GM13976 (cell line): Measurements from ENCODE around the gene SLC12A6.

Experiments
- DNase-seq: peaks from one replicate; pipeline ENCODE4 v3.0.0; 2012; ENCODE audit warnings: low spot score
- in situ Hi-C: fragments of 300-500 bp; cut with MboI; formaldehyde crosslinking; loops from one replicate; pipeline ENCODE4 v1.12.0; 2022; ENCODE audit warnings: low sequenced_read_pairs, mixed read lengths, inconsistent platforms; ENCODE audit not compliant: unreplicated experiment
- TF ChIP-seq, protein P1 (sequence below): IDR thresholded peaks from 2 replicates; pipeline ENCODE4 v1.5.1; 2012; ENCODE audit warnings: borderline replicate concordance, mild to moderate bottlenecking; ENCODE audit not compliant: insufficient read depth; ENCODE audit errors: extremely low read depth, missing control alignments, control extremely low read depth

The SLC12A6 gene

DNA sequence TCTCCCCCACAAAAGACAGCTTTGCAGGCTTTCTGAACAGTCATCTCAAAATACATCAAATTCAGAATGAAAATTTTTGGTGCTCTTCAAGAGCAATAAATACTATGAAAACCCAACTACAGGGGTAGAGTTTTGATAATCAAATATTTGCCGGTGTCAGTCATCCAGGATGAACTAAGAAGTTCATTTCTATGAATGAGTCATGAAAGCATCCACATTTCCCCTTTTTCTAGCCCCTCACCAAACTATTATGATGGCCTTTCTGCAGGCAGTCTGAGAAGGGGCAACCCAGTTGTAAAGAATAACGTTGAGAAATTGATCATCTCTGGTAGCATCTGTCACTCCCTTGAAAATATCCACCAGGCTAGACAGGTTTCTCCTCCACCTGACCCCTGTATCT lies 32.5 kb upstream of the SLC12A6 start:
- peak; percentile 22 for DNase-seq
- in situ Hi-C loops: loop anchor here (25.0 kb wide), 2 partner anchors 217 to 308 kb away; partner anchors contain the start of gene GOLGA8B
- TF ChIP-seq, protein P1, sequence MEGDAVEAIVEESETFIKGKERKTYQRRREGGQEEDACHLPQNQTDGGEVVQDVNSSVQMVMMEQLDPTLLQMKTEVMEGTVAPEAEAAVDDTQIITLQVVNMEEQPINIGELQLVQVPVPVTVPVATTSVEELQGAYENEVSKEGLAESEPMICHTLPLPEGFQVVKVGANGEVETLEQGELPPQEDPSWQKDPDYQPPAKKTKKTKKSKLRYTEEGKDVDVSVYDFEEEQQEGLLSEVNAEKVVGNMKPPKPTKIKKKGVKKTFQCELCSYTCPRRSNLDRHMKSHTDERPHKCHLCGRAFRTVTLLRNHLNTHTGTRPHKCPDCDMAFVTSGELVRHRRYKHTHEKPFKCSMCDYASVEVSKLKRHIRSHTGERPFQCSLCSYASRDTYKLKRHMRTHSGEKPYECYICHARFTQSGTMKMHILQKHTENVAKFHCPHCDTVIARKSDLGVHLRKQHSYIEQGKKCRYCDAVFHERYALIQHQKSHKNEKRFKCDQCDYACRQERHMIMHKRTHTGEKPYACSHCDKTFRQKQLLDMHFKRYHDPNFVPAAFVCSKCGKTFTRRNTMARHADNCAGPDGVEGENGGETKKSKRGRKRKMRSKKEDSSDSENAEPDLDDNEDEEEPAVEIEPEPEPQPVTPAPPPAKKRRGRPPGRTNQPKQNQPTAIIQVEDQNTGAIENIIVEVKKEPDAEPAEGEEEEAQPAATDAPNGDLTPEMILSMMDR: no peak

DNA sequence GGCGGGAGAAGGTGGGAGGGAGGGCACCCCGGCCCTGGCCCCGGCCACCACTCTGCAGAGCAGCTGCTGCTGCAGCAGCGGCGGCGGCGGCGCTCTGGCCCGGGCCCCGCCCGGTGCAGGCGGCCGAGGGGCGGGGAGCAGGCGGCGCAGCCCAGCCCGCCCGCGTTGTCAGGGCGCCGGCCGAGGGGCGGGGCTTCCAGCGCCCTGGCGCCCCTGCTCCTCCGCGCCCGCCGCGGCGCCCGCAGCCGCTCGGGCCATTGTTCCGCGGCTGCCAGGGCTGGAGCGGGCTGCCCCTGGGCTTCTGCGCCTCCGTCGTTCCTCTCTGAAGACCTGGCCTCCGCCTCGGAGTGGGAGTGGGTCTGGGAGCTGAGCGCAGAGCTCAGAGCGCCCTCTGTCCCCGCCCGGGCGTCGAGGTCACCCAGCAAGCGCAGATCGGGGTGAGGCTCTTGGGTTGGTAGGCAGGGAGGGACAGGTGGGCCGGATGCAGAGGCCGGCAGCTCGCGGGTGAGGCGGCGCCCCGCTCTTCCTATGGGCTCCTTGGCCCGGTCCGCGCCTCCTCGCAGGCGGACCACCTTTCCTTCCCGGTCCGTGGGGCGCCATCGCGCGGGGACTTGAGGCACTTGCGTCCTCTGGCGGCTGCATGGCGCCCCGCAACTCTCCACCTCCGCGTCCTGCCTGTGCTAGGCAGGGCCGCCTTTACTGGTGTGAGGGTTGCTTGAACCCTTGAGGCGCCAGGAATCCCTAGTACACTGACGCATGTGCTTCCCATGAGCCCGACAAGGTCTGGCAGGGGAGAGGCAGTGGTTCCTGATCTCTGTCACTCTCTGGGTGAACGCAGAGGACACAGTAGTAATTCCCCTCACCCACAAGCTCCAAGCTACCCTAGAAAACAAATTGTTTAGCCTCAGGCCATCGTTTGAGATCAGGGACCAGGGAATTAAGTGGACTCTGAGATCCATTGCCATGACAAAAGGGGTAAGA lies 29.8 kb upstream of the SLC12A6 start, which contains the start of gene LPCAT4:
Gene LPCAT4, minus strand, starts transcription at position 96 of the 981 bp plus-strand sequence. CDS start 96 bp downstream, outside the sequence.
- in situ Hi-C loops: loop anchor here (25.0 kb wide), 2 partner anchors 220 to 305 kb away; partner anchors contain the start of gene GOLGA8B
- DNase-seq: peak; percentile 97
- TF ChIP-seq, protein P1: peak; percentile 93

DNA sequence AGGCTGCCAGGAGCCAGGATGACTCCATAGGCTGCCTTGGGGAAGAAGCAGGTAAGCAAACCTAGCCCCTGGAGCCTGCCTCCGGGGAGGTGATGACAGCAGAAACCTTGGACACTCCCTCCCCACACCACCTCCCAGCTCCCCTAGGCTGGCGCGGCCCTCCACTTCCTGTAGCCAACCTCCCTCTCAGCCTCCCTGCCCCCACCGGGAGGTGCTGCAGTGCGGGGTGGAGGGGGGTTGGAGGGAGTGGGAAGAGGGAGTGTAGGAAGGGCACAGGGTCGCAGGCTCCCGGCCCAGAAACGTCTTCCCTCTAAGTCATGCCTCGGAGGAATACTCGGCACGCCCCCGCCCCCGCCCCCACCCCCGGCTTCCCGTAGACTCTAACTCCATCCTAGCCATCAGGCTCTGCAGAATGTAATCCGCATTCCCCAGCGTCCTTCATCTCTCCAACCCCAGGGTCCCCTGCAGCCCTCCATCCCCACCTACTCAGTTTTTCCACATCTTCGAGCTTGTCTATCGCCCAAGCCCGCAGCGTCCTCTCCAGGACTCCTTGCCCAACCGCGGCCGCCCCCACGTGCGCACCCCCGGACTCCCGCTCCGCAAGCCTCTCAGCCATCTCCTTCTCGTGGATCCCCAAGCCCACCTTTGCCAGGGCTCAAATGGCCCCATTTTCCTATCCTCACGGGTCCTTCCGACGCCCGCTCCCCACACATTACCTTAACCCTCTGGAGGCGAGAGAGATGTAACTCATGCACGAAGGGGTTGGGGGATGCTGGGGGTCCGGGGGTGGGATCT lies 28.9 kb upstream of the SLC12A6 start:
- TF ChIP-seq, protein P1: no peak

DNA sequence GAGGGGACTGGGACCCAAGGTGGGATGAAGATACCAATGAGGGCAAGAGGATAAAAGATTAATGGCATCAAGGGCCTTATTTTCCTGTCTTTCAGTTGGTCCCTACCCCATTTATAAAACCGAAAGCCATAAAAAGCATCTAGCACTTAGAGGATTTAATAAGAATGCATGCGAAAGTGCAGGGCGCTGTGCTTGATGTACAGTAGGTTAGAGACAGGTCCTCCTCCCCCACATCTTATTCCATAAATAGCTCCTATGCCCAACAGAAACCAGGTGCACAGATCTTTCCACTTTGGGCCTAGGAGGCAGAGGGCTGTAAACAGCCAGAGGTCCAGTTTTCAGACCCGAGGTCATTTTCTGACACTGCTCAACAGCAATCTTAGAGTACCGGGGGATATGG lies 28.3 kb upstream of the SLC12A6 start:
- TF ChIP-seq, protein P1: no peak
- in situ Hi-C loops: loop anchor here (25.0 kb wide), 2 partner anchors 221 to 304 kb away; partner anchors contain the start of gene GOLGA8B
- DNase-seq: peak; percentile 25

More for the DNA sequence above, 28.9 kb upstream of the SLC12A6 start:
- in situ Hi-C loops: loop anchor here (25.0 kb wide), 2 partner anchors 221 to 304 kb away; partner anchors contain the start of gene GOLGA8B
- peak; percentile 64 for DNase-seq

DNA sequence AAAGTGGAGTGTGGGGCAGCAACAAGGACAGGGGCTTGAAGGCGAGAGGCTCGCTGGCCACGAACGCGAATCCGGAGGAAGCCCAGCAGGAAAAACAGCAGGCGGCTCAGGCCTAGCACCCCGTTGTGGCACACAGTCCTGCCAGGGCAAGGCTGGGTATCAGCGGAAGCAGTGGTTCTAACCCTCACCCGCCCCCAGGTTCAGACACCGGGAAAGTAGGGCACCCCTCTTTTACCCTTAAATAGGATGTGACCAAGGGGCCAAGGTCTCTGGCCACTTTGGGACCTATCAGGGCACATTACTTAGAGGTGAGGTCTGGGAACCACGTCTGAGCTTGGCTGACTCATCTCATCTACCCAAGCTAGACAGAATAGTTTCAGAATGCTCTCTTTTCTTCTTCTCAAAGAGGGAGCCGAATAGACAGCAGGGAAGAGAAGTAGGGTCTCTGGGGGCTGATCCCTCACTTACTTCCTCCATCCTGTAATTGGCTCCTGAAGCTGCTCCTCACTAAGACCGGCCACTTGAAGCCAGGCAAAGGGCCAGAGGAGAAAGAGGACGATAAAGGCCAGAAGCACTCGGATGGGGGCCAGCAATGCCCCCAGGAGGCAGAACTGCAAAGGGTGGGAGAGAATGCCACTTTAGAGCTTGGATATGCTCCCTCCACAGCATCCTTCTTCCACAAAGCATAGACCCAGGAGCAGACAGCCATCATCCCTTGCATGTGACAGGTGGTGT lies 27.7 kb upstream of the SLC12A6 start:
- in situ Hi-C loops: loop anchor here (25.0 kb wide), 2 partner anchors 222 to 303 kb away; partner anchors contain the start of gene GOLGA8B
- TF ChIP-seq, protein P1: no peak
- peak; percentile 49 for DNase-seq
